Fibroblast of lung (primary cell): Measurements from ENCODE around the gene OGFR. TPM values are rescaled to one million over a fixed set of nuclear protein-coding genes. Genes with fewer than 3 reads are reported as not detected.

Experiments
- DNase-seq, 2 donors: peaks; one replicate each; pipeline versions ENCODE4 v3.0.0 to v3.0.0-alpha.2; 2010; ENCODE audit warnings: low read depth in 2 of 2
- H2AFZ ChIP-seq: 2 replicates; pipeline ENCODE4 v1.5.1; 2012; ENCODE audit warnings: low read length, control low read depth, inconsistent platforms
- H3K27ac ChIP-seq: 2 replicates; pipeline ENCODE4 v1.5.1; 2011; ENCODE audit warnings: low read length, control low read depth; ENCODE audit not compliant: insufficient read depth
- H3K27me3 ChIP-seq: 2 replicates; pipeline ENCODE4 v1.5.1; 2011; ENCODE audit warnings: mild to moderate bottlenecking, low read length; ENCODE audit not compliant: control insufficient read depth, insufficient read depth
- H3K36me3 ChIP-seq: 2 replicates; pipeline ENCODE4 v1.5.1; 2011; ENCODE audit warnings: low read length; ENCODE audit not compliant: control insufficient read depth, insufficient read depth
- H3K4me1 ChIP-seq: 2 replicates; pipeline ENCODE4 v1.5.1; 2011; ENCODE audit warnings: low read length; ENCODE audit not compliant: control insufficient read depth, insufficient read depth; ENCODE audit errors: extremely low read depth
- H3K4me2 ChIP-seq: 2 replicates; pipeline ENCODE4 v1.5.1; 2011; ENCODE audit warnings: low read length, control low read depth; ENCODE audit not compliant: insufficient read depth; ENCODE audit errors: extremely low read depth
- H3K4me3 ChIP-seq, 4 experiments: fragments of 200-600 bp in 1 of 4; sonication (generic) in 1 of 4; replicated peaks in 1 of 4; 2 replicates each; pipeline ENCODE4 v1.5.1; 2011 to 2016; ENCODE audit warnings: low read length in 4 of 4, low read depth in 3 of 4, mild to moderate bottlenecking in 3 of 4, control low read depth in 2 of 4, inconsistent platforms in 1 of 4, mixed read lengths in 1 of 4; ENCODE audit not compliant: insufficient read depth in 1 of 4; ENCODE audit errors: control extremely low read depth in 1 of 4
- H3K79me2 ChIP-seq: 2 replicates; pipeline ENCODE4 v1.5.1; 2012; ENCODE audit warnings: mild to moderate bottlenecking, low read length, inconsistent platforms; ENCODE audit not compliant: control insufficient read depth, insufficient read depth
- H3K9ac ChIP-seq: 2 replicates; pipeline ENCODE4 v1.5.1; 2011; ENCODE audit warnings: mild to moderate bottlenecking, low read length, control low read depth; ENCODE audit not compliant: insufficient read depth
- H3K9me3 ChIP-seq: 2 replicates; pipeline ENCODE4 v1.5.1; 2012; ENCODE audit warnings: low read depth, low read length; ENCODE audit not compliant: control insufficient read depth, insufficient read depth
- H4K20me1 ChIP-seq: 2 replicates; pipeline ENCODE4 v1.5.1; 2011; ENCODE audit warnings: low read length; ENCODE audit not compliant: control insufficient read depth, insufficient read depth; ENCODE audit errors: extremely low read depth
- CTCF ChIP-seq, 2 donors: IDR thresholded peaks in 1 of 2; conservative IDR thresholded peaks in 1 of 2; 1 replicate in 1 of 2; 2 replicates in 1 of 2; pipeline ENCODE4 v1.5.1; 2011 to 2012; ENCODE audit warnings: low read length in 2 of 2, control low read depth in 1 of 2, inconsistent platforms in 1 of 2, low read depth in 1 of 2, mild to moderate bottlenecking in 1 of 2
- EZH2 ChIP-seq: IDR thresholded peaks from 2 replicates; pipeline ENCODE4 v1.5.1; 2012; ENCODE audit warnings: low read length, control low read depth, mild to moderate bottlenecking; ENCODE audit errors: missing control alignments
- polyA plus RNA-seq, 2 donors: library from polyadenylated mRNA; depleted of rRNA in 1 of 2; stranded (reverse) in 1 of 2; unstranded in 1 of 2; fragments of >200 nt; gene quantifications; 2 replicates each; pipeline ENCODE4 v1.2.1, GENCODE V29; 2011 to 2012; ENCODE audit warnings: missing spikeins in 1 of 2
- total RNA-seq: library from RNA; depleted of rRNA; stranded (reverse); fragments of >200 nt; gene quantifications from 2 replicates; pipeline ENCODE4 v1.2.1, GENCODE V29; 2014

The OGFR gene
- total and polyA plus RNA-seq, 2 donors (not counting 1 experiment from before 2014, with no cell fraction given): 19.7 to 34.0 TPM

GRCh38 chr20:62825986-62826645, 21.5 kb downstream of the OGFR start:
- no peak overlapping the region for H3K4me2 ChIP-seq
- H3K79me2 ChIP-seq: no peaks in the 10 kb centered on the region
- H4K20me1 ChIP-seq: no peaks in the 10 kb centered on the region
- no peaks in the 10 kb centered on the region for H3K9me3 ChIP-seq
- no peak overlapping the region for H3K27ac ChIP-seq
- DNase-seq: no peak
- no peaks in the 10 kb centered on the region for H3K36me3 ChIP-seq
- H2AFZ ChIP-seq: no peak overlapping the region
- H3K27me3 ChIP-seq: no peaks in the 10 kb centered on the region
- TF ChIP-seq CTCF (conservative IDR thresholded peaks at IDR 0.05 in 1 of 2, IDR thresholded peaks at IDR 0.05 in 1 of 2; ENCODE audit: low read depth in 1 of 2, low read length in 2 of 2) (no peak), EZH2 (no peak)
- no peaks in the 10 kb centered on the region for H3K4me1 ChIP-seq
- H3K9ac ChIP-seq: no peak overlapping the region
- no peak overlapping the region for H3K4me3 ChIP-seq

- Histone ChIP-seq H3K9me3 (no peaks in the 10 kb centered on the region), H4K20me1 (no peaks in the 10 kb centered on the region), H3K4me1 (no peaks in the 10 kb centered on the region), H3K27me3 (no peaks in the 10 kb centered on the region), H3K27ac (no peak overlapping the region), H3K4me2 (no peak overlapping the region), H3K4me3 (no peak overlapping the region), H3K79me2 (no peaks in the 10 kb centered on the region), H3K36me3 (no peaks in the 10 kb centered on the region), H3K9ac (no peak overlapping the region), H2AFZ (no peak overlapping the region)
- no peak for TF ChIP-seq CTCF (conservative IDR thresholded peaks at IDR 0.05 in 1 of 2, IDR thresholded peaks at IDR 0.05 in 1 of 2; ENCODE audit: low read depth in 1 of 2, low read length in 2 of 2)
- TF ChIP-seq EZH2: no peak
- no peak for DNase-seq
Measured at GRCh38 chr20:62826646-62827310, 22.1 kb downstream of the OGFR start.

- no peak for DNase-seq
- Histone ChIP-seq H3K4me1 (no peaks in the 10 kb centered on the region), H3K27me3 (no peaks in the 10 kb centered on the region), H3K79me2 (no peaks in the 10 kb centered on the region), H3K9ac (no peak overlapping the region), H4K20me1 (no peaks in the 10 kb centered on the region), H3K4me2 (no peak overlapping the region), H3K4me3 (no peak overlapping the region), H2AFZ (no peak overlapping the region), H3K9me3 (no peaks in the 10 kb centered on the region), H3K27ac (no peak overlapping the region), H3K36me3 (no peaks in the 10 kb centered on the region)
- TF ChIP-seq CTCF (conservative IDR thresholded peaks at IDR 0.05 in 1 of 2, IDR thresholded peaks at IDR 0.05 in 1 of 2; ENCODE audit: low read depth in 1 of 2, low read length in 2 of 2) (no peak), EZH2 (no peak)
Measured at GRCh38 chr20:62827311-62828038, 22.8 kb downstream of the OGFR start.
